Smooth muscle cell of the brain vasculature (primary cell): ENCODE measurements around the gene KRT27.
"Not testable (repeated sequence)": the region's sequence is repeated elsewhere in the genome, so short reads cannot be mapped to it uniquely, and the experiment has no call there.

Source experiments
- DNase-seq: peaks from one replicate; pipeline ENCODE4 v3.0.0-alpha.2; 2012; ENCODE audit warnings: low read depth, low spot score

The KRT27 gene

GRCh38 chr17:40760105-40761016, 22.0 kb downstream of the KRT27 start:
- DNase-seq = no peak

GRCh38 chr17:40755231-40755630, 27.1 kb downstream of the KRT27 start, which contains the start of gene KRT25:
Gene KRT25 (minus strand): TSS chr17:40755331. CDS start chr17:40755271, 60 bp downstream.
- no peak for DNase-seq

GRCh38 chr17:40753804-40754203, 28.5 kb downstream of the KRT27 start:
- no peak for DNase-seq

DNA sequence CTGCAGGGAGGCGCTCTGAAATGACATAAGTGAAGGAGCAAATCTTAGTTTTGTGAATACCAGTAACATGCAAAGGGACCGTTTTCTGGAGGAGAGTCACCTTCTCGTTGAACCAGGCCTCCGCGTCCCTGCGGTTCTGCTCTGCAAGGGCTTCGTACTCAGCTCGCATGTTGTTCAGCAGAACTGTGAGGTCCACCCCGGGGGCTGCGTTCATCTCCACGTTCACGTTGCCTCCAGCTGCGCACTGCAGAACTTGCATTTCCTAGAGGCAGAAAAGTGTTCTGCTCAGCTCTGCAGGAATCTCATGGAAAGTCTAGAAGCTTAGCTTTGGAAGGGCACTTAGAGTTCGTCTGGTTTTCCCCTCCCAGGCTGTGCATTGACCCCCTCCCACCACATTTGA, 31.3 kb downstream of the KRT27 start:
- no peak for DNase-seq

DNA sequence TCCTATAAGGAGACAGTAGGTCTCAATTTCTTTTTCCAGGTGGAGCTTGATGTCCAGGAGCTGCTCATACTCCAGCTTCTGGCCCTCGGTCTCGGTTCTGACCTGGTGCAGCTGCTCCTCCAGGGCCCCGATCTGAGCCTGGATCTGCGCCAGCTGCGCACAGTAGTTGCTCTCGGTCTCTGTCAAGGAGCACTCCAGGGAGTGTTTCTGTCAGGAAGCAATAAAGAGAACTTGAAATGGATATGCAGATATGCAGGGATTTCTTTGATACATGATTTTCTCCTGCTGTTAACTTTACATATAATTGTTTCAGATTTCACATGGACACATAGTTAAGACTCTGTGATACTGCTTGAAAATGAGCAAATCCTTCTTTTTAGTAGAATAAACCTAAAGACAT, 32.0 kb downstream of the KRT27 start:
- no peak for DNase-seq

DNA sequence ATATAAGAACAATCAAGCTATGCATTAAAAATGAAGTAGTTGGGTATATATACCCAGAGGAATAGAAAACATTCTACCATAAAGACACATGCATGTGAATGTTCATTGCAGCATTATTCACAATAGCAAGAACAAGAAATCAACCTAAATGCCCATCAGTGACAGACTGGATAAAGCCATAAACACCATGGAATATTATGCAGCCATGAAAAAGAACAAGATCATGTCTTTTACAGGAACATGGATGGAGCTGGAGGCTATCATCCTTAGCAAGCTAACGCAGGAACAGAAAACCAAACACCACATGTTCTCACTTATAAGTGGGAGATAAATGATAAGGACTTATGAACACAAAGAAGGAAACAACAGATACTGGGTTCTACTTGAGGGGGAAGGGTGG, 33.7 kb downstream of the KRT27 start:
- not testable (repeated sequence) for DNase-seq

- no peak for DNase-seq
Observed at GRCh38 chr17:40738553-40738952, 43.8 kb downstream of the KRT27 start.

- no peak for DNase-seq
Observed at GRCh38 chr17:40735016-40735415, 47.3 kb downstream of the KRT27 start.

DNA sequence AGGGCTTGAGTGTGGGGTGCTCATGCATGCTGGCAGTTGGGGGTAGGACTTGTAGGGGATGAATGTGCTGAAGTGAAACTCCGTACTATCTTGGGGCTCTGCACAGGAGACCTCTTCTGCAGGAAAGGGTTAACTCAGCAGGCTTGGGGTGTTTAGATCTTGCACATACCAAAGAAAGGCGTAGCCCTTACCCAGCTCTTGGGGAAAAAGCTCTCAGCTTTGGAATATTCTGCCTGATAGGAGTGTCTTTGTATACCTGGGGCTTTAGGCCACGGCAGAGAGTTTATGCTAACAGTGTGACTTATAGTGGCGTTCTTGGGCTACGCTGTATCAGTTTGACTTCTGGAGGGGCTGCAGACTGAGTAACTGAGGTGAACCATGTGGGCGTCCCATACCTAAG, 48.3 kb downstream of the KRT27 start:
- no peak for DNase-seq

GRCh38 chr17:40730970-40731369, 51.4 kb downstream of the KRT27 start:
- no peak for DNase-seq

DNA sequence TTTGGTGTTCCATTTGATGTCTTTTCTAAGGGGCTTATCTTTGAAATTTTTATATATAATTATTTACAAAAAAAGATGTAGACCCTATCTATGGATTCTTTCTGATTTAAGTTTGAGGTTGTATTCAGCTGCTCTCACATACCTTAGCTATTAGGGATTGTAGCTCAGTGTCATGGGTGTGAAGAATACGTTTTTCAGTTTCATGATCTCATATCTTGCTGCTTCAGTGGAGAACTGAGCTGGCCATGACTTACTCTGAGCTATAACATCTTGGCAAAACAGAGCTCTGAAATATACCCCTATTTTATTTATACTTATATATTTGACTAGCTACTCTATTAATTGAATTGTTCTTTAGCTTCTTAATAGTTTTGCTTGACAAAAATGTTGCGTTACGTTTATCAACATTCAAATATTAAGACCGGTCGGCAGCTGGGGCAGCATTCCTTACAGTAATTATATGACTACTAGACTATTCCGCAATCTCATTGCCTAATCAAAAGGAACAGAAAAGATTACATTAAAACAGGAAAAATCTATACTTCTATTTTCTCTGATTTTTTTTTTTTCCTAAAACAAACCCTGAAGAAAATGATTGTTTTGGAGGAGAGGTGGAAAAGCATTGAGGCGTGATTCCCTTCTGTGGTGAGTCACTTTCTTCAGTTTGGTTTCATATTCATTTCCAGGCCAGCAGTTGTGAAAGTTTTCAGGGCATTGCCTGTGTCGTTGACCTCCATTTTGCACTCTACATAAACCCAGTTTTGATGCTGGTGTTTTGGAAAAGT, 54.7 kb downstream of the KRT27 start:
- no peak for DNase-seq

- no peak for DNase-seq
Observed at GRCh38 chr17:40726919-40727318, 55.4 kb downstream of the KRT27 start.
